K562 (cell line): ENCODE results near the gene DOCK8. TPM values are rescaled to one million over a fixed set of nuclear protein-coding genes. Genes with fewer than 3 reads are reported as not detected.
A peak's percentile ranks its signal among the peaks of the same experiment; 100 is the strongest.

Experiments
- ARHGAP35 ChIP-seq: fragments of 450-650 bp; IDR thresholded peaks from 2 replicates; pipeline ENCODE4 v1.6.1; 2018; ENCODE audit not compliant: partially characterized antibody
- BHLHE40 ChIP-seq: IDR thresholded peaks from 2 replicates; pipeline ENCODE4 v1.6.1; 2011; ENCODE audit warnings: low read length, improper control_type of control experiment
- HSF4 ChIP-seq: fragments of 250-450 bp; sonication (Bioruptor Pico); IDR thresholded peaks from 2 replicates; pipeline ENCODE4 v2.1.2; 2022; ENCODE audit warnings: mild to moderate bottlenecking, moderate library complexity, borderline replicate concordance
- PTBP1 ChIP-seq: fragments of 200-400 bp; formaldehyde crosslinking; IDR thresholded peaks from 2 replicates; pipeline ENCODE4 v1.6.1; 2017; ENCODE audit warnings: low read depth, low read length
- RCOR1 ChIP-seq, 2 experiments: IDR thresholded peaks; 2 replicates each; pipeline ENCODE4 v1.6.1; 2012; ENCODE audit warnings: low read depth in 2 of 2, low read length in 2 of 2, borderline replicate concordance in 1 of 2, improper control_type of control experiment in 1 of 2
- TCF7L2 ChIP-seq: fragments of 150-350 bp; IDR thresholded peaks from 2 replicates; pipeline ENCODE4 v1.6.1; 2016; ENCODE audit warnings: low read depth, mild to moderate bottlenecking, low read length, moderate library complexity
- TGIF2 ChIP-seq: sonication (generic); formaldehyde crosslinking; IDR thresholded peaks from 2 replicates; pipeline ENCODE4 v1.8.1; 2022; ENCODE audit warnings: mild to moderate bottlenecking, missing genetic modification reagents, moderate library complexity
- ZKSCAN3 ChIP-seq: fragments of 250-450 bp; sonication (Bioruptor Pico); IDR thresholded peaks from 2 replicates; pipeline ENCODE4 v1.4.0; 2020
- ZNF354B ChIP-seq: fragments of 250-450 bp; sonication (Bioruptor Pico); IDR thresholded peaks from 2 replicates; pipeline ENCODE4 v1.4.0; 2020
- polyA plus RNA-seq, 8 experiments: library from polyadenylated mRNA; depleted of rRNA in 4 of 8; stranded (reverse) in 5 of 8; unstranded in 3 of 8; fragments of >200 nt; fragmentation: Nextera tagmentation in 2 of 8; fragmentation: Illumina TruSeq in 1 of 8; extraction: Ambion mirVana in 2 of 8; extraction: Trizol in 1 of 8; gene quantifications; 2 replicates each; pipeline versions ENCODE4 v1.2.1 to v1.2.3, GENCODE V29; 2011 to 2014; ENCODE audit warnings: inconsistent platforms in 1 of 8, missing spikeins in 1 of 8
- total RNA-seq, 7 experiments: library from RNA; depleted of rRNA in 6 of 7; stranded (reverse); fragments of >200 nt in 6 of 7; fragmentation: Illumina TruSeq in 2 of 7; extraction: Trizol in 2 of 7; gene quantifications; 2 replicates each; pipeline versions ENCODE4 v1.2.1 to v1.2.3, GENCODE V29; 2011 to 2021; ENCODE audit warnings: low replicate concordance in 1 of 7
- TF ChIP-seq, protein P1 (sequence below): fragments of 150-350 bp; conservative IDR thresholded peaks from 2 replicates; pipeline ENCODE4 v1.6.1; 2014; ENCODE audit warnings: low read length
- TF ChIP-seq, protein P2 (sequence below), 3 experiments: fragments of 200-800 bp in 1 of 3; sonication (Bioruptor generic) in 1 of 3; sonication (generic) in 1 of 3; formaldehyde crosslinking in 1 of 3; IDR thresholded peaks; 2 replicates each; pipeline versions ENCODE4 v1.6.1 to v1.8.0; 2016 to 2022; ENCODE audit warnings: mild to moderate bottlenecking in 2 of 3, missing compliant biosample characterization in 2 of 3, missing genetic modification characterization in 2 of 3, missing genetic modification reagents in 1 of 3
- TF ChIP-seq, protein P3 (sequence below): fragments of 450-650 bp; IDR thresholded peaks from 2 replicates; pipeline ENCODE4 v1.6.1; 2016; ENCODE audit warnings: low read depth
- TF ChIP-seq, protein P4 (sequence below): fragments of 250-450 bp; sonication (Bioruptor Pico); IDR thresholded peaks from 2 replicates; pipeline ENCODE4 v1.8.0; 2022; ENCODE audit warnings: moderate library complexity, mild to moderate bottlenecking, inconsistent platforms
- TF ChIP-seq, protein P5 (sequence below): sonication (generic); formaldehyde crosslinking; IDR thresholded peaks from 2 replicates; pipeline ENCODE4 v1.8.1; 2023; ENCODE audit warnings: mild to moderate bottlenecking, missing genetic modification reagents

The DOCK8 gene
- total and polyA plus RNA-seq, 9 of the 15 experiments (the other 6 are each of a cell fraction or from before 2014, with no cell fraction given): 14.4 to 53.8 (median 25.1) TPM

DNA sequence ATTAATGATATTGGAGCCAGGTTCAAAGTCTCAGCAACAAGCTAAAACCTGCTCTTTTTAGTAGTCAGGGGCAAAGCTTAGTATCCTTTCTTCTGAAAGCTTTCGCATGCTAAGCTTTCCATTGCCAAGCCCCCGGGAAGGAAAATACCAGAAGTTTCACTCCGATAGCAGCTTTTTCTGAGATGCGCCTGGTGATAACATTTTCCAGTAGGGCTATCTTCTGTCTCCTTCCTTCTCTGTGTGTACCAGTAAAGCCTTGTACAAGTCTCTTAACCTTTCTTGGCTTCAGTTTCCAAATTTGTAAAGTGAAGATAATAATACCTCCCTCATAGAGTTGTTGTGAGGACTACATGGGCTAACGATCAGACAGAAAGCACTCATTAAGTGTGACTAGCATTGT lies 36.7 kb downstream of the DOCK8 start (continued):
- TF ChIP-seq RCOR1 (IDR thresholded peaks at IDR 0.05; ENCODE audit: borderline replicate concordance in 1 of 2, low read depth in 2 of 2, low read length in 2 of 2) (peak in 1 of 2 experiments; percentile 76; a peak in 1 of 4 replicates), ZKSCAN3 (CRISPR knock-in tag) (no peak), HSF4 (no peak), TGIF2 (CRISPR knock-in tag) (no peak), ARHGAP35 (no peak), ZNF354B (no peak), PTBP1 (no peak), TCF7L2 (no peak), BHLHE40 (no peak)
- TF ChIP-seq, protein P1, sequence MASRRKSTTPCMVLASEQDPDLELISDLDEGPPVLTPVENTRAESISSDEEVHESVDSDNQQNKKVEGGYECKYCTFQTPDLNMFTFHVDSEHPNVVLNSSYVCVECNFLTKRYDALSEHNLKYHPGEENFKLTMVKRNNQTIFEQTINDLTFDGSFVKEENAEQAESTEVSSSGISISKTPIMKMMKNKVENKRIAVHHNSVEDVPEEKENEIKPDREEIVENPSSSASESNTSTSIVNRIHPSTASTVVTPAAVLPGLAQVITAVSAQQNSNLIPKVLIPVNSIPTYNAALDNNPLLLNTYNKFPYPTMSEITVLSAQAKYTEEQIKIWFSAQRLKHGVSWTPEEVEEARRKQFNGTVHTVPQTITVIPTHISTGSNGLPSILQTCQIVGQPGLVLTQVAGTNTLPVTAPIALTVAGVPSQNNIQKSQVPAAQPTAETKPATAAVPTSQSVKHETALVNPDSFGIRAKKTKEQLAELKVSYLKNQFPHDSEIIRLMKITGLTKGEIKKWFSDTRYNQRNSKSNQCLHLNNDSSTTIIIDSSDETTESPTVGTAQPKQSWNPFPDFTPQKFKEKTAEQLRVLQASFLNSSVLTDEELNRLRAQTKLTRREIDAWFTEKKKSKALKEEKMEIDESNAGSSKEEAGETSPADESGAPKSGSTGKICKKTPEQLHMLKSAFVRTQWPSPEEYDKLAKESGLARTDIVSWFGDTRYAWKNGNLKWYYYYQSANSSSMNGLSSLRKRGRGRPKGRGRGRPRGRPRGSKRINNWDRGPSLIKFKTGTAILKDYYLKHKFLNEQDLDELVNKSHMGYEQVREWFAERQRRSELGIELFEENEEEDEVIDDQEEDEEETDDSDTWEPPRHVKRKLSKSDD: no peak
- TF ChIP-seq, protein P2, sequence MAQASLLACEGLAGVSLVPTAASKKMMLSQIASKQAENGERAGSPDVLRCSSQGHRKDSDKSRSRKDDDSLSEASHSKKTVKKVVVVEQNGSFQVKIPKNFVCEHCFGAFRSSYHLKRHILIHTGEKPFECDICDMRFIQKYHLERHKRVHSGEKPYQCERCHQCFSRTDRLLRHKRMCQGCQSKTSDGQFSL (CRISPR knock-in tag; IDR thresholded peaks at IDR 0.05): no peak
- TF ChIP-seq, protein P2 (tag; IDR thresholded peaks at IDR 0.05): no peak
- TF ChIP-seq, protein P3, sequence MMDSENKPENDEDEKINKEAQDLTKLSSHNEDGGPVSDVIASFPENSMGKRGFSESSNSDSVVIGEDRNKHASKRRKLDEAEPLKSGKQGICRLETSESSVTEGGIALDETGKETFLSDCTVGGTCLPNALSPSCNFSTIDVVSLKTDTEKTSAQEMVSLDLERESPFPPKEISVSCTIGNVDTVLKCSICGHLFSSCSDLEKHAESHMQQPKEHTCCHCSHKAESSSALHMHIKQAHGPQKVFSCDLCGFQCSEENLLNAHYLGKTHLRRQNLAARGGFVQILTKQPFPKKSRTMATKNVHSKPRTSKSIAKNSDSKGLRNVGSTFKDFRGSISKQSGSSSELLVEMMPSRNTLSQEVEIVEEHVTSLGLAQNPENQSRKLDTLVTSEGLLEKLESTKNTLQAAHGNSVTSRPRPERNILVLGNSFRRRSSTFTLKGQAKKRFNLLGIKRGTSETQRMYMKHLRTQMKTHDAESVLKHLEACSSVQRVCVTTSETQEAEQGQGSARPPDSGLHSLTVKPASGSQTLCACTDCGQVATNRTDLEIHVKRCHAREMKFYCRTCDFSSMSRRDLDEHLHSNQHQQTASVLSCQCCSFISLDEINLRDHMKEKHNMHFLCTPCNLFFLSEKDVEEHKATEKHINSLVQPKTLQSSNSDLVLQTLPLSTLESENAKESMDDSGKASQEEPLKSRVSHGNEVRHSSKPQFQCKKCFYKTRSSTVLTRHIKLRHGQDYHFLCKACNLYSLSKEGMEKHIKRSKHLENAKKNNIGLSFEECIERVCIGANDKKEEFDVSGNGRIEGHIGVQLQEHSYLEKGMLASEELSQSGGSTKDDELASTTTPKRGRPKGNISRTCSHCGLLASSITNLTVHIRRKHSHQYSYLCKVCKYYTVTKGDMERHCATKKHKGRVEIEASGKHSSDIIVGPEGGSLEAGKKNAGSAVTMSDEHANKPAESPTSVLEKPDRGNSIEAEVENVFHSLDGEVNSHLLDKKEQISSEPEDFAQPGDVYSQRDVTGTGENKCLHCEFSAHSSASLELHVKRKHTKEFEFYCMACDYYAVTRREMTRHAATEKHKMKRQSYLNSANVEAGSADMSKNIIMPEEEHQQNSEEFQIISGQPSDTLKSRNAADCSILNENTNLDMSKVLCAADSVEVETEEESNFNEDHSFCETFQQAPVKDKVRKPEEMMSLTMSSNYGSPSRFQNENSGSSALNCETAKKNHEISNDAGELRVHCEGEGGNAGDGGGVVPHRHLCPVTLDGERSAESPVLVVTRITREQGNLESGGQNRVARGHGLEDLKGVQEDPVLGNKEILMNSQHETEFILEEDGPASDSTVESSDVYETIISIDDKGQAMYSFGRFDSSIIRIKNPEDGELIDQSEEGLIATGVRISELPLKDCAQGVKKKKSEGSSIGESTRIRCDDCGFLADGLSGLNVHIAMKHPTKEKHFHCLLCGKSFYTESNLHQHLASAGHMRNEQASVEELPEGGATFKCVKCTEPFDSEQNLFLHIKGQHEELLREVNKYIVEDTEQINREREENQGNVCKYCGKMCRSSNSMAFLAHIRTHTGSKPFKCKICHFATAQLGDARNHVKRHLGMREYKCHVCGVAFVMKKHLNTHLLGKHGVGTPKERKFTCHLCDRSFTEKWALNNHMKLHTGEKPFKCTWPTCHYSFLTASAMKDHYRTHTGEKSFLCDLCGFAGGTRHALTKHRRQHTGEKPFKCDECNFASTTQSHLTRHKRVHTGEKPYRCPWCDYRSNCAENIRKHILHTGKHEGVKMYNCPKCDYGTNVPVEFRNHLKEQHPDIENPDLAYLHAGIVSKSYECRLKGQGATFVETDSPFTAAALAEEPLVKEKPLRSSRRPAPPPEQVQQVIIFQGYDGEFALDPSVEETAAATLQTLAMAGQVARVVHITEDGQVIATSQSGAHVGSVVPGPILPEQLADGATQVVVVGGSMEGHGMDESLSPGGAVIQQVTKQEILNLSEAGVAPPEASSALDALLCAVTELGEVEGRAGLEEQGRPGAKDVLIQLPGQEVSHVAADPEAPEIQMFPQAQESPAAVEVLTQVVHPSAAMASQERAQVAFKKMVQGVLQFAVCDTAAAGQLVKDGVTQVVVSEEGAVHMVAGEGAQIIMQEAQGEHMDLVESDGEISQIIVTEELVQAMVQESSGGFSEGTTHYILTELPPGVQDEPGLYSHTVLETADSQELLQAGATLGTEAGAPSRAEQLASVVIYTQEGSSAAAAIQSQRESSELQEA: no peak
- TF ChIP-seq, protein P4, sequence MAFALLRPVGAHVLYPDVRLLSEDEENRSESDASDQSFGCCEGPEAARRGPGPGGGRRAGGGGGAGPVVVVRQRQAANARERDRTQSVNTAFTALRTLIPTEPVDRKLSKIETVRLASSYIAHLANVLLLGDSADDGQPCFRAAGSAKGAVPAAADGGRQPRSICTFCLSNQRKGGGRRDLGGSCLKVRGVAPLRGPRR (CRISPR knock-in tag): no peak
- TF ChIP-seq, protein P5, sequence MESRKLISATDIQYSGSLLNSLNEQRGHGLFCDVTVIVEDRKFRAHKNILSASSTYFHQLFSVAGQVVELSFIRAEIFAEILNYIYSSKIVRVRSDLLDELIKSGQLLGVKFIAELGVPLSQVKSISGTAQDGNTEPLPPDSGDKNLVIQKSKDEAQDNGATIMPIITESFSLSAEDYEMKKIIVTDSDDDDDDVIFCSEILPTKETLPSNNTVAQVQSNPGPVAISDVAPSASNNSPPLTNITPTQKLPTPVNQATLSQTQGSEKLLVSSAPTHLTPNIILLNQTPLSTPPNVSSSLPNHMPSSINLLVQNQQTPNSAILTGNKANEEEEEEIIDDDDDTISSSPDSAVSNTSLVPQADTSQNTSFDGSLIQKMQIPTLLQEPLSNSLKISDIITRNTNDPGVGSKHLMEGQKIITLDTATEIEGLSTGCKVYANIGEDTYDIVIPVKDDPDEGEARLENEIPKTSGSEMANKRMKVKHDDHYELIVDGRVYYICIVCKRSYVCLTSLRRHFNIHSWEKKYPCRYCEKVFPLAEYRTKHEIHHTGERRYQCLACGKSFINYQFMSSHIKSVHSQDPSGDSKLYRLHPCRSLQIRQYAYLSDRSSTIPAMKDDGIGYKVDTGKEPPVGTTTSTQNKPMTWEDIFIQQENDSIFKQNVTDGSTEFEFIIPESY (CRISPR knock-in tag): no peak
